H1 (cell line): ENCODE results near the gene HSPA4. TPM values are rescaled to one million over a fixed set of nuclear protein-coding genes. Genes with fewer than 3 reads are reported as not detected.

Experiments
- ASH2L ChIP-seq: fragments of 200-600, 300-600 bp; sonication (generic); IDR thresholded peaks from one replicate; pipeline ENCODE4 v1.7.1; 2017; ENCODE audit warnings: low read length
- BRCA1 ChIP-seq: IDR thresholded peaks from 2 replicates; pipeline ENCODE4 v1.6.1; 2012; ENCODE audit warnings: low read depth, low read length, improper control_type of control experiment
- CBX5 ChIP-seq: fragments of 300-800, 300-1000 bp; sonication (generic); IDR thresholded peaks from 2 replicates; pipeline ENCODE4 v1.7.1; 2016; ENCODE audit warnings: antibody characterized with exemption, low read length, low read depth
- CEBPB ChIP-seq: IDR thresholded peaks from 2 replicates; pipeline ENCODE4 v1.6.1; 2012; ENCODE audit warnings: low read depth, low read length
- EP300 ChIP-seq, 2 experiments: IDR thresholded peaks; 1 replicate in 1 of 2; 2 replicates in 1 of 2; pipeline ENCODE4 v1.6.1; 2011 to 2012; ENCODE audit warnings: low read depth in 2 of 2, low read length in 2 of 2, mild to moderate bottlenecking in 2 of 2, borderline replicate concordance in 1 of 2, inconsistent platforms in 1 of 2, moderate library complexity in 1 of 2
- HDAC2 ChIP-seq, 2 experiments: fragments of 300-600 bp in 1 of 2; sonication (generic) in 1 of 2; IDR thresholded peaks; 2 replicates each; pipeline ENCODE4 v1.6.1; 2011 to 2012; ENCODE audit warnings: low read depth in 2 of 2, low read length in 2 of 2, mild to moderate bottlenecking in 2 of 2, moderate library complexity in 2 of 2, borderline replicate concordance in 1 of 2, inconsistent platforms in 1 of 2
- JUN ChIP-seq: IDR thresholded peaks from 2 replicates; pipeline ENCODE4 v1.6.1; 2011; ENCODE audit warnings: low read depth, mild to moderate bottlenecking, improper control_type of control experiment, low read length
- JUND ChIP-seq: IDR thresholded peaks from 2 replicates; pipeline ENCODE4 v1.6.1; 2011; ENCODE audit warnings: mild to moderate bottlenecking, improper control_type of control experiment, low read length
- POLR2A ChIP-seq, 2 experiments: IDR thresholded peaks; 1 replicate in 1 of 2; 2 replicates in 1 of 2; pipeline ENCODE4 v1.6.1; 2011; ENCODE audit warnings: low read depth in 2 of 2, low read length in 2 of 2, mild to moderate bottlenecking in 2 of 2; ENCODE audit errors: control extremely low read depth in 1 of 2
- POU5F1 ChIP-seq: IDR thresholded peaks from 2 replicates; pipeline ENCODE4 v1.6.1; 2011; ENCODE audit warnings: low read depth, mild to moderate bottlenecking, low read length, moderate library complexity
- RAD21 ChIP-seq, 2 experiments: IDR thresholded peaks in 1 of 2; conservative IDR thresholded peaks in 1 of 2; 2 replicates each; pipeline ENCODE4 v1.6.1; 2011; ENCODE audit warnings: low read depth in 2 of 2, low read length in 2 of 2, improper control_type of control experiment in 1 of 2, inconsistent platforms in 1 of 2, mild to moderate bottlenecking in 1 of 2, moderate library complexity in 1 of 2
- RNF2 ChIP-seq: fragments of 200-900, 300-1000 bp; sonication (generic); IDR thresholded peaks from 2 replicates; pipeline ENCODE4 v1.7.1; 2016; ENCODE audit warnings: borderline replicate concordance, low read depth, mild to moderate bottlenecking, antibody characterized with exemption, low read length; ENCODE audit not compliant: poor library complexity, severe bottlenecking; ENCODE audit errors: missing control alignments
- SAP30 ChIP-seq: fragments of 300-600 bp; sonication (generic); IDR thresholded peaks from 2 replicates; pipeline ENCODE4 v1.7.1; 2012; ENCODE audit warnings: low read length, moderate library complexity, mild to moderate bottlenecking, inconsistent platforms; ENCODE audit not compliant: insufficient read depth, insufficient replicate concordance
- SIN3A ChIP-seq, 2 experiments: IDR thresholded peaks in 1 of 2; conservative IDR thresholded peaks in 1 of 2; 2 replicates each; pipeline ENCODE4 v1.6.1; 2011 to 2012; ENCODE audit warnings: low read length in 2 of 2, improper control_type of control experiment in 1 of 2, low read depth in 1 of 2, mild to moderate bottlenecking in 1 of 2
- SIRT6 ChIP-seq: IDR thresholded peaks from one replicate; pipeline ENCODE4 v1.7.1; 2012; ENCODE audit warnings: low read length, inconsistent platforms
- SRF ChIP-seq: IDR thresholded peaks from 2 replicates; pipeline ENCODE4 v1.6.1; 2011; ENCODE audit warnings: mild to moderate bottlenecking, low read depth, low read length, moderate library complexity
- TAF1 ChIP-seq: IDR thresholded peaks from 2 replicates; pipeline ENCODE4 v1.6.1; 2011; ENCODE audit warnings: mild to moderate bottlenecking, low read depth, low read length
- TBP ChIP-seq: IDR thresholded peaks from 2 replicates; pipeline ENCODE4 v1.6.1; 2011; ENCODE audit warnings: low read depth, low read length, improper control_type of control experiment
- YY1 ChIP-seq: IDR thresholded peaks from 2 replicates; pipeline ENCODE4 v1.6.1; 2011; ENCODE audit warnings: low read depth, mild to moderate bottlenecking, low read length
- polyA plus RNA-seq, 7 experiments: library from polyadenylated mRNA; depleted of rRNA in 3 of 7; stranded (reverse) in 5 of 7; unstranded in 2 of 7; fragments of >200 nt in 5 of 7; fragments of 200-250 nt in 2 of 7; gene quantifications; 1 replicate in 5 of 7; 2 replicates in 1 of 7; 4 replicates in 1 of 7; pipeline versions ENCODE4 v1.2.1 to v1.2.3, GENCODE V29; 2011 to 2013; ENCODE audit warnings: missing spikeins in 2 of 7, mixed read lengths in 2 of 7
- total RNA-seq: library from RNA; stranded (reverse); fragmentation: NEBNext Ultra II Directional; extraction: Animal tissue kit (Norgen Biotek cat#: 25700); gene quantifications from 2 replicates; pipeline ENCODE4 v1.2.1, GENCODE V29; 2021
- TF ChIP-seq, protein P1 (sequence below): IDR thresholded peaks from 2 replicates; pipeline ENCODE4 v1.6.1; 2011; ENCODE audit warnings: low read depth, mild to moderate bottlenecking, low read length; ENCODE audit not compliant: insufficient read depth
- TF ChIP-seq, protein P2 (sequence below): IDR thresholded peaks from 2 replicates; pipeline ENCODE4 v1.6.1; 2011; ENCODE audit warnings: low read length, improper control_type of control experiment

Gene HSPA4
- total and polyA plus RNA-seq, 2 of the 8 experiments (the other 6 are each of a cell fraction or from before 2014, with no cell fraction given): 28.9 to 445 TPM

DNA sequence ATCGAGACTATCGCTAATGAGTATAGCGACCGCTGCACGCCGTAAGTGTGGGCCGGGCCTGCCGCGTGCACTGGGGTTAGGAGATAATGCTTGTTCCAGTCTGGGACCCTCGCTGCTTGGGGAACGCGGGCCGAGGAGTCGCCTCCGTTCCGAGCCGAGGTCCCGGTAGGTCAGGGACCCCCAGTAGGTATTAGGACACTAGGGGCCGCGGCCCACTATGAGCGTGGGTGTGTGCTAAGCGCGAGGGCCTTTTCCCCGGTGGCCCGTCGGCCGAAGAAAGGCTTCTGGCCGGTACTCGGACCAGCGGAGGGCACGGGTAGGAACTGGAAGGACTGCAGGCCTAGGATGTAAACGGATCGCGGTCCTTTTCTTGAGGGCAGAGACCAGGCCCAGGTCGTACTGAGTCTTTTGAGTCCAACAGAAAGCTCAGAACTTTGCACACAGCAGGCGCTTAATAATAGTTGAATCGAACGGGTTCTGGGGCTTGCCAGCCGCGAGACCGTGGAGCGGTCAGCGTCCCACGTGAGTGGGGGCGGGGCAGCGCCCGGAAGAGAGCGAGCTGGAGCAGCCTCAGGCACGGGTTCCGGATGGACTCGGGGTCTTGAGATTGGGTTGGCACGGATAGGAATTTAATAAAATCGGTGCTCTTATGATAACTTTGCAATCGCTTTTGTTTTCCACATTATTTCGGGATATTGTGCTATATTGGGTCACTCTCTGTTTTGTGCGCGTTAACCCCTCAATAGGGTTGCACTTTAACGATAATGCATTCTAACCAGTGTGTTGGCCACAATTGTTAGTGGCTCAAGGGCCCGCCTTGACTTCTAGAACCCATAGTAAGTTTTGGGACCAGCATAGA is 733 bp downstream of the HSPA4 start (continued):
- TF ChIP-seq RNF2: no peak
- TF ChIP-seq CBX5: no peak
- no peak for TF ChIP-seq JUND
- TF ChIP-seq, protein P1, sequence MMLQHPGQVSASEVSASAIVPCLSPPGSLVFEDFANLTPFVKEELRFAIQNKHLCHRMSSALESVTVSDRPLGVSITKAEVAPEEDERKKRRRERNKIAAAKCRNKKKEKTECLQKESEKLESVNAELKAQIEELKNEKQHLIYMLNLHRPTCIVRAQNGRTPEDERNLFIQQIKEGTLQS: no peak
- TF ChIP-seq, protein P2, sequence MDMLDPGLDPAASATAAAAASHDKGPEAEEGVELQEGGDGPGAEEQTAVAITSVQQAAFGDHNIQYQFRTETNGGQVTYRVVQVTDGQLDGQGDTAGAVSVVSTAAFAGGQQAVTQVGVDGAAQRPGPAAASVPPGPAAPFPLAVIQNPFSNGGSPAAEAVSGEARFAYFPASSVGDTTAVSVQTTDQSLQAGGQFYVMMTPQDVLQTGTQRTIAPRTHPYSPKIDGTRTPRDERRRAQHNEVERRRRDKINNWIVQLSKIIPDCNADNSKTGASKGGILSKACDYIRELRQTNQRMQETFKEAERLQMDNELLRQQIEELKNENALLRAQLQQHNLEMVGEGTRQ: 0 out of 2 replicates have a peak, but pooled peaks have one; percentile 2
- peak; percentile 46 for TF ChIP-seq SAP30
- no peak for TF ChIP-seq SIRT6
- no peak for TF ChIP-seq CEBPB
- TF ChIP-seq TBP: peak; percentile 39; the same call in 1 of the 2 replicates
- no peak for TF ChIP-seq JUN
- TF ChIP-seq ASH2L: no peak
- TF ChIP-seq HDAC2 (IDR thresholded peaks at IDR 0.05; ENCODE audit: borderline replicate concordance in 1 of 2, low read depth in 2 of 2, low read length in 2 of 2): 0 out of 4 replicates have a peak, but pooled peaks of 1 of the 2 experiments have one; percentile 23
- no peak for TF ChIP-seq POLR2A (IDR thresholded peaks at IDR 0.05; ENCODE audit: control extremely low read depth in 1 of 2, low read depth in 2 of 2, low read length in 2 of 2)
- TF ChIP-seq RAD21 (IDR thresholded peaks at IDR 0.05 in 1 of 2, conservative IDR thresholded peaks at IDR 0.05 in 1 of 2; ENCODE audit: low read depth in 2 of 2, low read length in 2 of 2): no peak
- no peak for TF ChIP-seq TAF1
- peak in 1 of 2 experiments; percentile 51; a peak in 1 of 4 replicates for TF ChIP-seq SIN3A (conservative IDR thresholded peaks at IDR 0.05 in 1 of 2, IDR thresholded peaks at IDR 0.05 in 1 of 2; ENCODE audit: low read depth in 1 of 2, low read length in 2 of 2)
- TF ChIP-seq SRF: no peak
- no peak for TF ChIP-seq BRCA1
- no peak for TF ChIP-seq YY1
- no peak for TF ChIP-seq POU5F1
- no peak for TF ChIP-seq EP300 (IDR thresholded peaks at IDR 0.05; ENCODE audit: borderline replicate concordance in 1 of 2, low read depth in 2 of 2, low read length in 2 of 2)
